Breast epithelium (tissue), 4 donors: ENCODE data around the gene STAU1. TPM values are rescaled to one million over a fixed set of nuclear protein-coding genes. Genes with fewer than 3 reads are reported as not detected.
"Not testable (repeated sequence)": the region's sequence is repeated elsewhere in the genome, so short reads cannot be mapped to it uniquely, and the experiment has no call there.

Experiments
- DNase-seq, 2 donors: peaks; one replicate each; pipeline ENCODE4 v3.0.0-alpha.2; 2019; ENCODE audit warnings: low spot score in 2 of 2
- H3K27ac ChIP-seq, 2 donors: fragments of 200-600 bp; sonication (generic) in 1 of 2; one replicate each; pipeline ENCODE4 v1.5.1; 2016 to 2019; ENCODE audit warnings: mild to moderate bottlenecking in 1 of 2
- H3K27me3 ChIP-seq, 2 donors: fragments of 200-600 bp; sonication (generic) in 1 of 2; one replicate each; pipeline versions ENCODE4 v1.5.1 to v1.6.0; 2017 to 2019; ENCODE audit warnings: control low read depth in 1 of 2, mild to moderate bottlenecking in 1 of 2
- H3K36me3 ChIP-seq: fragments of 200-600 bp; one replicate; pipeline ENCODE4 v1.5.1; 2019
- H3K4me1 ChIP-seq, 2 donors: fragments of 200-600 bp; sonication (generic); one replicate each; pipeline ENCODE4 v1.5.1; 2016 to 2019; ENCODE audit warnings: control low read depth in 1 of 2
- H3K4me3 ChIP-seq, 3 donors: fragments of 200-600 bp; sonication (generic); 1 replicate in 2 of 3; 2 replicates in 1 of 3; pipeline ENCODE4 v1.5.1; 2016 to 2019; ENCODE audit warnings: mild to moderate bottlenecking in 3 of 3, moderate library complexity in 2 of 3
- H3K9me3 ChIP-seq, 2 donors: fragments of 200-600 bp; sonication (generic) in 1 of 2; one replicate each; pipeline ENCODE4 v1.5.1; 2016 to 2019; ENCODE audit warnings: control low read depth in 1 of 2
- CTCF ChIP-seq, 3 donors: fragments of 450-650 bp; IDR thresholded peaks; one replicate each; pipeline ENCODE4 v1.5.1; 2016 to 2017; ENCODE audit warnings: antibody characterized with exemption in 3 of 3, mild to moderate bottlenecking in 3 of 3, moderate library complexity in 3 of 3
- POLR2A ChIP-seq: fragments of 450-650 bp; IDR thresholded peaks from one replicate; pipeline ENCODE4 v1.6.1; 2016; ENCODE audit warnings: antibody characterized with exemption, mild to moderate bottlenecking, moderate library complexity
- POLR2AphosphoS5 ChIP-seq, 3 donors: sonication (generic); formaldehyde crosslinking; IDR thresholded peaks; one replicate each; pipeline ENCODE4 v1.6.1; 2017; ENCODE audit warnings: antibody characterized with exemption in 3 of 3
- intact Hi-C: fragments of 100-400 bp; cut with DNase I; formaldehyde crosslinking; loops from one replicate; pipeline ENCODE4 v1.15.1; 2023; ENCODE audit warnings: low total_unique reads
- total RNA-seq, 3 donors: library from RNA; depleted of rRNA; stranded (reverse); fragments of >200 nt; gene quantifications; one replicate each; pipeline ENCODE4 v1.1.0, GENCODE V29; 2016

Gene STAU1
- total RNA-seq, 3 donors from 2014 or later, result 79.8 to 85.2 (median 79.9) TPM

DNA sequence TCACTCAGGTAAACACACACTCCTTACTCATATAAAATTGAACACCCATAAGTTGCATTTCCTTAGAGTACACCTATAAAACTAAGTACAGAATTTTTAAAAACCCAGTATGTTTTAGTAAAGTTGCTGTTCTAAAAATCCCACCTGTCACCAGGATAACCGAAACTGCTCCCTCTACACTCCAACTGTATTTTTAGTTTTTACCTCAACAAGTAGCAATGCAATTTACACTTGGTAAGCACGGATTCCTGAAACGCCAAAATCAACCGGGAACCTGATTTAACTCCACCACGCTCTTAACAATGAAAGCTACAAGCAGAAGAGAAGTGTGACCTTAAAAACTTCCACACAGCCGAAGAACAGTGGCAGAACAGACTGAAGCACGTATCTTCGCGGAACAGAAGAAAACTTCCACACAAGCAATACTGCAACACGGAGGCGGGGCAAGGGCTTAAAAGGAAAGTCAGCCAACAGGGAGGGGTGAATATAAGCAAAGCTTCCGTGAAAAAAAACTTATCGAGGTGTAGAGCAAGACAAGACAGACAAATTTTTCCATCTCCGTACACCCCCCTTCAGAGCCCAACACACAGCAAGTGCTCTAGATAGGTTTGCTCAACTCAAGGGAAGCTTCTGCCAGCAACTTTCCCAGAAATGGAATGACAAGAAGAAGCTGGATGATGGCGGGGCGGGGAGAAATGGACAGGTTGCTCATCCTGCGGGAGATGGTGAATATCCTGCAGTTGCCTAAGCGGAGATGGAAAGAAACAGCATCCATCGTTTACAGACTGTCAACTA is 1.4 kb downstream of the STAU1 start:
- Histone ChIP-seq H3K9me3 (no peaks in the 10 kb centered on the region), H3K27me3 (no peaks in the 10 kb centered on the region), H3K4me3 (peak overlapping the region; percentile 67 to 96 (median 87)), H3K4me1 (peaks cover 0 to 7% of the 10 kb centered on the region in 2 donors), H3K36me3 (no peaks in the 10 kb centered on the region), H3K27ac (peak overlapping the region; percentile 92 to 96)
- peak in 1 of 2 donors; percentile 41 for DNase-seq
- intact Hi-C loops, result no loop called here
- TF ChIP-seq CTCF (IDR thresholded peaks at IDR 0.05), result no peak
- TF ChIP-seq POLR2AphosphoS5 (IDR thresholded peaks at IDR 0.05), result peak in 1 of 3 donors; percentile 12
- TF ChIP-seq POLR2A, result no peak

DNA sequence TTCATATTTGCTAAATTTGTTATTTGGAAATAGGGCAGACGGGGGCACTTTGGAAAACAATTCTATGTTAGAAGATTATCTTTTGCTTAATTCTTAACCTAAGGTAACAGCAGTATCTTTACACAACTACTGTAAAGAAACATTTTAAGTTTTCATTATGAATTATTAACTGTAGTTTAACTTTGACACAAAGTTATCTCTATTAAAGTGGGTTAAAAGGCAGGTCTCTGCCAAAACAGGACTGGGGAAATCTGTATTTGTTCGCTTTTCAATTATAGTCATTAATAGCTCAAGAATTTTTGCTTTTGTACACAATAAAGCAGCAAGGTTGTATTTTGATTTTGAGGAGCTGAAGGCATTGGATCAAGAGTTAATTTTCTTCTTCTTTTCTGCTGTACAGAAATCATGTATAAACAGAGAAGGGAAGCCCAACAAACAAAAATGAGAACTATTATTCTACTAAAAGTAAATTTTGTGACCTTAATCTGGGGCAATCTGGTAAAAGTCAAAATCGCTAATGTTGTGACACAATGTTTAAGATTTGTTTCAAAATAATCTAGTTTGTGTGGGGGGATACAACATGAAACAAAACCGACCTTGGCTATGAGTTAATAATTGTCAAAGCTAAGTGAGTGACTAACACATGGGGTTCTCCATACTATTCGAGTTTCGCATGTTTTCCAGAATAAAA is 2.9 kb downstream of the STAU1 start:
- intact Hi-C loops, result no loop called here
- no peaks in the 10 kb centered on the region for H3K36me3 ChIP-seq
- no peaks in the 10 kb centered on the region for H3K9me3 ChIP-seq
- DNase-seq, result no peak
- H3K4me3 ChIP-seq, result no peak overlapping the region
- no peak overlapping the region for H3K27ac ChIP-seq
- H3K27me3 ChIP-seq, result no peaks in the 10 kb centered on the region
- TF ChIP-seq POLR2AphosphoS5 (IDR thresholded peaks at IDR 0.05) (no peak), POLR2A (no peak), CTCF (IDR thresholded peaks at IDR 0.05) (no peak)
- peaks cover 0 to 7% of the 10 kb centered on the region in 2 donors for H3K4me1 ChIP-seq

DNA sequence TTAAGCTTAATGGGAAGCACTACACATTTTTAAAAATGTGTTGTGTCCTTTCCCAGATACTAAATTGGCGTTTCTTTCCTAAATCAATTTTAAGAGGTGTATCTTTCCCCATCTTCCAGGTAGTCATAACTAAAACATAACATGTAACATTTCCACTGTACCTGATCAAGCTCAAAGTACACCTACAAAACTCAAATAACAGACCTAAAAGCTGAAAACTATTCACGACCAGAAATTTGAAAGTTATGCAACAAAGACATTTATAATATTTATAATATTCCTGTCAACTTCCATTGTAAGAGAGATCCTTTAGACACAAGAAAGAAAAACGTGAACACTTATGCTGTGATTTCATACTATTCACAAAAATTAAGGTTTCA is 3.5 kb downstream of the STAU1 start:
- Histone ChIP-seq H3K4me3 (no peak overlapping the region), H3K4me1 (peaks cover 3 to 7% of the 10 kb centered on the region in 2 donors), H3K9me3 (no peaks in the 10 kb centered on the region), H3K36me3 (no peaks in the 10 kb centered on the region), H3K27ac (no peak overlapping the region), H3K27me3 (no peaks in the 10 kb centered on the region)
- intact Hi-C loops, result no loop called here
- DNase-seq, result no peak
- TF ChIP-seq POLR2A, result no peak
- TF ChIP-seq POLR2AphosphoS5 (IDR thresholded peaks at IDR 0.05), result no peak
- TF ChIP-seq CTCF (IDR thresholded peaks at IDR 0.05), result no peak

DNA sequence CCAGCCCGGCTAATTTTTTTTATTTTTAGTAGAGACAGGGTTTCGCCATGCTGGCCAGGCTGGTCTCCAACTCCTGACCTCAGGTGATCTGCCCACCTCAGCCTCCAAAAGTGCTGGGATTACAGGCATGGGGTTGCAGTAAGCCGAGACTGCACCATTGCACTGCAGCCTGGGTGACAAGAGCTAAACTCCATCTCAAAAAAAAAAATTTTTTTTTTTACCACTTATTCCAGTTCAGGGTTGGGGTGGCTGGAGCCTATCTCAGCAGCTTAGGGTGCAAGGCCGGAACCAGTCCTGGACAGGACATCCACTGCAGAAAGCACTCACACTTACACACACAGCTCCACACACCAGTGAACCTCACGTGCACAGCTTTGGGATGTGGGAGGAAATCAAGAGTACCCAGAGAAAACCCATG is 4.0 kb downstream of the STAU1 start:
- H3K36me3 ChIP-seq, H3K9me3 ChIP-seq, intact Hi-C loops, H3K4me3 ChIP-seq, DNase-seq, H3K27ac ChIP-seq, H3K27me3 ChIP-seq, H3K4me1 ChIP-seq: not testable (repeated sequence)

DNA sequence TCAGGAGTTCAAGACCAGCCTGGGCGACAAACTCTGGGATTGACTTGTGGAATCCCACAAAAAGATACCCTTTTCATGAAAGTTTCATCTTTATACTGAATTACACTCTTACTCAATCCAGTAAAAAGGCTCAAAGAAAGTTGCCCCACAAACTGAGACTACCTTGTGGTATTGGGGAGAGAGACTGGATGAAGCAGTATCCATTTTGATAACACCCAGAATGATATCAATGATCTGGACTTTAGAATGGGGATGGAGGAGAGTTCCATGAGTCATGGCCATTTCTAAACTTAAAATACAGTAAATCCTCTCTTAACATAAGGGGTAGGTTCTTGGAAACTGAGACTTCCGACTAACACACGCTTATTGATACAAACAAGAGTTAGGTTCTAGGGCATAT is 4.7 kb downstream of the STAU1 start:
- Histone ChIP-seq H3K9me3 (no peaks in the 10 kb centered on the region), H3K4me3 (no peak overlapping the region), H3K27ac (no peak overlapping the region), H3K36me3 (no peaks in the 10 kb centered on the region), H3K4me1 (peaks cover 3 to 7% of the 10 kb centered on the region in 2 donors), H3K27me3 (no peaks in the 10 kb centered on the region)
- no peak for DNase-seq
- intact Hi-C loops, result no loop called here
- TF ChIP-seq POLR2A, result no peak
- no peak for TF ChIP-seq CTCF (IDR thresholded peaks at IDR 0.05)
- no peak for TF ChIP-seq POLR2AphosphoS5 (IDR thresholded peaks at IDR 0.05)
